PC-3 (cell line): ENCODE results near the gene YEATS4.

ENCODE experiments used
- EZH2 ChIP-seq: fragments of 300-600 bp; sonication (generic); IDR thresholded peaks from one replicate; pipeline ENCODE4 v1.6.1; 2017; ENCODE audit warnings: antibody characterized with exemption, mild to moderate bottlenecking, low read length; ENCODE audit not compliant: unreplicated experiment
- TF ChIP-seq, protein P1 (sequence below): fragments of 300-600 bp; sonication (generic); conservative IDR thresholded peaks from 2 replicates; pipeline ENCODE4 v1.5.1; 2017; ENCODE audit warnings: antibody characterized with exemption, low read depth, mild to moderate bottlenecking, low read length

DNA sequence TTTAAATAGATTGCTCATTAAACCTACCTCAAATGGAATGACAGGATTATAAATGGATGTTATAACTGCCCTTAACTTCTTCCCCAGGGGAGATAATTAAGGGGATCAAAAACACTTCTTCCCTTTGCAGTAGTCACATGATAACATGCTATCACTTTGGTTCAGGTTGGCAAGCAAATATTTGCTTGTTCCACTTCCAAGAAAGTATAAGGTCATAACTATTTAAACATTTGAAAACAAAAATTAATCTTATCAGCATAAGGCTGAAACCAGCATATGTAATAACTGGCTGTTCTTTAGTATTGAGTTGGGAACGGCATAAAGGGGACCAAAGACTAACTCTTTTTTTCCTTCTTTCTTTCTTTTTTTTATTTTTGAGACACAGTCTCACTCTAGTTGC lies 13.8 kb upstream of the YEATS4 start:
- TF ChIP-seq, protein P1, sequence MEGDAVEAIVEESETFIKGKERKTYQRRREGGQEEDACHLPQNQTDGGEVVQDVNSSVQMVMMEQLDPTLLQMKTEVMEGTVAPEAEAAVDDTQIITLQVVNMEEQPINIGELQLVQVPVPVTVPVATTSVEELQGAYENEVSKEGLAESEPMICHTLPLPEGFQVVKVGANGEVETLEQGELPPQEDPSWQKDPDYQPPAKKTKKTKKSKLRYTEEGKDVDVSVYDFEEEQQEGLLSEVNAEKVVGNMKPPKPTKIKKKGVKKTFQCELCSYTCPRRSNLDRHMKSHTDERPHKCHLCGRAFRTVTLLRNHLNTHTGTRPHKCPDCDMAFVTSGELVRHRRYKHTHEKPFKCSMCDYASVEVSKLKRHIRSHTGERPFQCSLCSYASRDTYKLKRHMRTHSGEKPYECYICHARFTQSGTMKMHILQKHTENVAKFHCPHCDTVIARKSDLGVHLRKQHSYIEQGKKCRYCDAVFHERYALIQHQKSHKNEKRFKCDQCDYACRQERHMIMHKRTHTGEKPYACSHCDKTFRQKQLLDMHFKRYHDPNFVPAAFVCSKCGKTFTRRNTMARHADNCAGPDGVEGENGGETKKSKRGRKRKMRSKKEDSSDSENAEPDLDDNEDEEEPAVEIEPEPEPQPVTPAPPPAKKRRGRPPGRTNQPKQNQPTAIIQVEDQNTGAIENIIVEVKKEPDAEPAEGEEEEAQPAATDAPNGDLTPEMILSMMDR: no peak
- no peak for TF ChIP-seq EZH2
